GM06990 (cell line): ENCODE data around the gene ARMC7.
A peak's percentile ranks its signal among the peaks of the same experiment; 100 is the strongest.

Experiments
- DNase-seq: peaks from one replicate; pipeline ENCODE4 v3.0.0-alpha.2; 2011; ENCODE audit not compliant: insufficient read length; ENCODE audit errors: extremely low read depth
- H3K27me3 ChIP-seq: replicated peaks from 2 replicates; pipeline ENCODE4 v1.6.0; 2011; ENCODE audit warnings: low read length; ENCODE audit not compliant: control insufficient read depth, insufficient read depth
- H3K36me3 ChIP-seq: 2 replicates; pipeline ENCODE4 v1.5.1; 2011; ENCODE audit warnings: low read length; ENCODE audit not compliant: control insufficient read depth, insufficient read depth
- H3K4me3 ChIP-seq: replicated peaks from 2 replicates; pipeline ENCODE4 v1.5.1; 2011; ENCODE audit warnings: low read depth, mild to moderate bottlenecking, control low read depth, low read length
- TF ChIP-seq, protein P1 (sequence below): IDR thresholded peaks from 2 replicates; pipeline ENCODE4 v1.5.1; 2011; ENCODE audit warnings: low read length, control low read depth, mild to moderate bottlenecking, inconsistent platforms; ENCODE audit not compliant: insufficient read depth, poor library complexity, severe bottlenecking

ARMC7 gene

DNA sequence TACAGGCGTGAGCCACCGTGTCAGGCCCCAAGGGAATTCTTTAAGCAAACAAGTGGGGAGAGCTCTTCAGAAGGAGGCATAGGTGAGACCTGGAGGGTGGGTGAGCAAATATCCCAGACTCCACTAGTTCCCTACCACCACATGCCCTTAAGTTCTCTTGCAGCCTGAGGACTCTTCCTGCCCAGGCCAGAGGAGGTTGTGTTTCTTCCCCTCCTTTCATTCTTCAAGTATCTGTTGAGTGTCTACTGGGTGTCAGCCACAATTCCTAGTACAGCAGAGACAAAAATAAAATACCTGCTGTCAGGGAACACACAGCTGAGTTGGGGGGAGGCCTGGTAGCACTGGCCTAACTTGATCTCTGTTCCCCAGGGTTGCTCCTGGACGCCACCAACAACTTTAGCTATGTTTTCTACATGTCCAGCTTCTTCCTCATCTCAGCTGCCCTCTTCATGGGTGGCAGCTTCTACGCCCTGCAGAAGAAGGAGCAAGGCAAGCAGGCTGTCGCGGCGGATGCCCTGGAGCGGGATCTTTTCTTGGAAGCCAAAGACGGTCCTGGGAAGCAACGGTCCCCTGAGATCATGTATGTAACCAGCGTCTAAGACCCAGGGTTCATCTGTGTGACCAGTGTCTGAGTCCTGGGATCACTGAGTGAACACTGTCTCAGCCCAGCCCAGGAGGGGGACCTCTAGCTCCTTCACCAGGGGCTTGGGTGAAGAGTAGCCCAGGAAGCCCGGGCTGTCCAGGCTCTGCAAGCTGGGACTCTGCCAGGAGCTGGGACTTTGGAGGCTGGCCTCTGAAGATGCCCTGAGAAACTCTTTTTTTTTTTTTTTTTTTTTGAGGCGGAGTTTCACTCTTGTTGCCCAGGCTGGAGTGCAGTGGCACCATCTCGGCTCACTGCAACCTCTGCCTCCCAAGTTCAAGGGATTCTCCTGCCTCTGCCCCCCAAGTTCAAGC, 5.9 kb upstream of the ARMC7 start:
- TF ChIP-seq, protein P1, sequence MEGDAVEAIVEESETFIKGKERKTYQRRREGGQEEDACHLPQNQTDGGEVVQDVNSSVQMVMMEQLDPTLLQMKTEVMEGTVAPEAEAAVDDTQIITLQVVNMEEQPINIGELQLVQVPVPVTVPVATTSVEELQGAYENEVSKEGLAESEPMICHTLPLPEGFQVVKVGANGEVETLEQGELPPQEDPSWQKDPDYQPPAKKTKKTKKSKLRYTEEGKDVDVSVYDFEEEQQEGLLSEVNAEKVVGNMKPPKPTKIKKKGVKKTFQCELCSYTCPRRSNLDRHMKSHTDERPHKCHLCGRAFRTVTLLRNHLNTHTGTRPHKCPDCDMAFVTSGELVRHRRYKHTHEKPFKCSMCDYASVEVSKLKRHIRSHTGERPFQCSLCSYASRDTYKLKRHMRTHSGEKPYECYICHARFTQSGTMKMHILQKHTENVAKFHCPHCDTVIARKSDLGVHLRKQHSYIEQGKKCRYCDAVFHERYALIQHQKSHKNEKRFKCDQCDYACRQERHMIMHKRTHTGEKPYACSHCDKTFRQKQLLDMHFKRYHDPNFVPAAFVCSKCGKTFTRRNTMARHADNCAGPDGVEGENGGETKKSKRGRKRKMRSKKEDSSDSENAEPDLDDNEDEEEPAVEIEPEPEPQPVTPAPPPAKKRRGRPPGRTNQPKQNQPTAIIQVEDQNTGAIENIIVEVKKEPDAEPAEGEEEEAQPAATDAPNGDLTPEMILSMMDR: no peak
- Histone ChIP-seq H3K27me3 (no peaks in the 10 kb centered on the region), H3K4me3 (no peak overlapping the region), H3K36me3 (no peaks in the 10 kb centered on the region)
- DNase-seq: no peak

- no peak for DNase-seq
- H3K36me3 ChIP-seq: no peaks in the 10 kb centered on the region
- TF ChIP-seq, protein P1: peak; percentile 74
These were observed 4.4 kb upstream of the ARMC7 start for GRCh38 chr17:75105126-75106080.

GRCh38 chr17:75108193-75108592, 1.6 kb upstream of the ARMC7 start:
- DNase-seq: no peak
- H3K4me3 ChIP-seq: no peak overlapping the region
- TF ChIP-seq, protein P1: no peak
- no peaks in the 10 kb centered on the region for H3K36me3 ChIP-seq
- no peaks in the 10 kb centered on the region for H3K27me3 ChIP-seq

More at GRCh38 chr17:75105126-75106080, 4.4 kb upstream of the ARMC7 start:
- Histone ChIP-seq H3K27me3 (no peaks in the 10 kb centered on the region), H3K4me3 (no peak overlapping the region)

DNA sequence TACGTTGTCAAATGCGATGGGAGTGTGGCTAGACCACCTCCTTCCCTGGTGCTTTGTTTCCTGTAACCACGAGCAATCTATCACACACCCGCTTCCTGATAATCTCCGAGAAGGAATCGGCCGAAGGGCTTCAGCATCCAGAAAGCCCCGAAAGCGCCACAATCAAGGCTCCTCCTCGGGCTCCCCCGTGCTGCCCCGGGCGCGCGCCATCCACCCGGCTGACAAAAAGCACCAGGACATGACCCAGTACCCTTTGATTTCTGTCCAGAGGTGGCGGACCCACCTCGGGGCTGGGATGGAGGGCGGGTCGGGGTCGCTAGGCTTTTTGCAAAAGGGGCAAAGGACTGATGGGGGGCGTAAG, 743 bp upstream of the ARMC7 start:
- Histone ChIP-seq H3K36me3 (no peaks in the 10 kb centered on the region), H3K4me3 (peak overlapping the region; percentile 90), H3K27me3 (no peaks in the 10 kb centered on the region)
- no peak for DNase-seq
- TF ChIP-seq, protein P1: no peak

GRCh38 chr17:75110234-75110937, 617 bp downstream of the ARMC7 start:
- Histone ChIP-seq H3K4me3 (peak overlapping the region; percentile 90), H3K27me3 (no peaks in the 10 kb centered on the region), H3K36me3 (no peaks in the 10 kb centered on the region)
- TF ChIP-seq, protein P1: no peak
- DNase-seq: no peak
